Trophoblast cell (in vitro differentiated cells and primary cell): Measurements from ENCODE around the gene AKAP13.

Source experiments
- DNase-seq, 2 donors: peaks; one replicate each; pipeline ENCODE4 v3.0.0-alpha.2; 2016
- H2AFZ ChIP-seq: 2 replicates; pipeline ENCODE4 v1.6.1; 2013; ENCODE audit warnings: low read length, moderate library complexity, mild to moderate bottlenecking; ENCODE audit not compliant: insufficient read depth, poor library complexity
- H2AK5ac ChIP-seq: 2 replicates; pipeline ENCODE4 v1.6.1; 2013; ENCODE audit warnings: mild to moderate bottlenecking, low read length
- H2BK120ac ChIP-seq: 2 replicates; pipeline ENCODE4 v1.6.1; 2013; ENCODE audit warnings: low read length, mild to moderate bottlenecking, moderate library complexity; ENCODE audit not compliant: insufficient read depth, poor library complexity
- H2BK12ac ChIP-seq: 2 replicates; pipeline ENCODE4 v1.6.1; 2013; ENCODE audit warnings: mild to moderate bottlenecking, low read length, moderate library complexity
- H2BK5ac ChIP-seq: 2 replicates; pipeline ENCODE4 v1.6.1; 2013; ENCODE audit warnings: low read length, low read depth, moderate library complexity, mild to moderate bottlenecking; ENCODE audit not compliant: poor library complexity
- H3K14ac ChIP-seq: 2 replicates; pipeline ENCODE4 v1.6.1; 2013; ENCODE audit warnings: mild to moderate bottlenecking, low read length
- H3K18ac ChIP-seq: 2 replicates; pipeline ENCODE4 v1.6.1; 2013; ENCODE audit warnings: mild to moderate bottlenecking, low read length
- H3K23ac ChIP-seq: 2 replicates; pipeline ENCODE4 v1.6.1; 2013; ENCODE audit warnings: low read length
- H3K27ac ChIP-seq: 2 replicates; pipeline ENCODE4 v1.5.1; 2013; ENCODE audit warnings: low read depth, mild to moderate bottlenecking, inconsistent platforms, low read length, moderate library complexity
- H3K27me3 ChIP-seq: 2 replicates; pipeline ENCODE4 v1.6.1; 2013; ENCODE audit warnings: inconsistent platforms, mild to moderate bottlenecking, low read length, moderate library complexity; ENCODE audit not compliant: insufficient read depth
- H3K36me3 ChIP-seq, 2 experiments: 1 replicate in 1 of 2; 2 replicates in 1 of 2; pipeline ENCODE4 v1.6.1; 2013; ENCODE audit warnings: low read length in 2 of 2, mild to moderate bottlenecking in 2 of 2, moderate library complexity in 1 of 2; ENCODE audit not compliant: insufficient read depth in 2 of 2, control insufficient read depth in 1 of 2
- H3K4ac ChIP-seq: 2 replicates; pipeline ENCODE4 v1.6.1; 2013; ENCODE audit warnings: low read depth, mild to moderate bottlenecking, low read length, moderate library complexity
- H3K4me1 ChIP-seq, 2 experiments: 1 replicate in 1 of 2; 2 replicates in 1 of 2; pipeline ENCODE4 v1.6.1; 2013; ENCODE audit warnings: low read length in 2 of 2, mild to moderate bottlenecking in 2 of 2, moderate library complexity in 1 of 2; ENCODE audit not compliant: insufficient read depth in 2 of 2, control insufficient read depth in 1 of 2
- H3K4me2 ChIP-seq: 2 replicates; pipeline ENCODE4 v1.6.1; 2013; ENCODE audit warnings: inconsistent platforms, mild to moderate bottlenecking, low read length, moderate library complexity
- H3K4me3 ChIP-seq: 2 replicates; pipeline ENCODE4 v1.5.1; 2013; ENCODE audit warnings: mild to moderate bottlenecking, low read depth, low read length, inconsistent platforms
- H3K79me1 ChIP-seq: one replicate; pipeline ENCODE4 v1.6.1; 2013; ENCODE audit warnings: low read length
- H3K79me2 ChIP-seq: 2 replicates; pipeline ENCODE4 v1.6.1; 2013; ENCODE audit warnings: low read length, mild to moderate bottlenecking; ENCODE audit not compliant: control insufficient read depth, insufficient read depth, poor library complexity
- H3K9ac ChIP-seq: 2 replicates; pipeline ENCODE4 v1.6.1; 2013; ENCODE audit warnings: mild to moderate bottlenecking, low read length
- H3K9me3 ChIP-seq: 2 replicates; pipeline ENCODE4 v1.6.1; 2013; ENCODE audit warnings: low read depth, mild to moderate bottlenecking, control low read depth, inconsistent platforms, low read length; ENCODE audit not compliant: insufficient read depth
- H4K12ac ChIP-seq: 2 replicates; pipeline ENCODE4 v1.6.1; 2013; ENCODE audit warnings: low read depth, mild to moderate bottlenecking, low read length, moderate library complexity
- H4K8ac ChIP-seq: 2 replicates; pipeline ENCODE4 v1.6.1; 2013; ENCODE audit warnings: low read depth, mild to moderate bottlenecking, low read length, moderate library complexity
- H4K91ac ChIP-seq: one replicate; pipeline ENCODE4 v1.6.1; 2013; ENCODE audit warnings: low read depth, mild to moderate bottlenecking, low read length, moderate library complexity
- WGBS: extraction: QIAGEN DNeasy Blood & Tissue Kit; methylation state at CpG from one replicate; pipeline ENCODE4 v1.1.7; 2013; ENCODE audit warnings: missing lambda C conversion rate; ENCODE audit not compliant: insufficient read length, insufficient coverage; ENCODE audit errors: extremely low coverage; 5-methylcytosine and 5-hydroxymethylcytosine counted together

Gene AKAP13

DNA sequence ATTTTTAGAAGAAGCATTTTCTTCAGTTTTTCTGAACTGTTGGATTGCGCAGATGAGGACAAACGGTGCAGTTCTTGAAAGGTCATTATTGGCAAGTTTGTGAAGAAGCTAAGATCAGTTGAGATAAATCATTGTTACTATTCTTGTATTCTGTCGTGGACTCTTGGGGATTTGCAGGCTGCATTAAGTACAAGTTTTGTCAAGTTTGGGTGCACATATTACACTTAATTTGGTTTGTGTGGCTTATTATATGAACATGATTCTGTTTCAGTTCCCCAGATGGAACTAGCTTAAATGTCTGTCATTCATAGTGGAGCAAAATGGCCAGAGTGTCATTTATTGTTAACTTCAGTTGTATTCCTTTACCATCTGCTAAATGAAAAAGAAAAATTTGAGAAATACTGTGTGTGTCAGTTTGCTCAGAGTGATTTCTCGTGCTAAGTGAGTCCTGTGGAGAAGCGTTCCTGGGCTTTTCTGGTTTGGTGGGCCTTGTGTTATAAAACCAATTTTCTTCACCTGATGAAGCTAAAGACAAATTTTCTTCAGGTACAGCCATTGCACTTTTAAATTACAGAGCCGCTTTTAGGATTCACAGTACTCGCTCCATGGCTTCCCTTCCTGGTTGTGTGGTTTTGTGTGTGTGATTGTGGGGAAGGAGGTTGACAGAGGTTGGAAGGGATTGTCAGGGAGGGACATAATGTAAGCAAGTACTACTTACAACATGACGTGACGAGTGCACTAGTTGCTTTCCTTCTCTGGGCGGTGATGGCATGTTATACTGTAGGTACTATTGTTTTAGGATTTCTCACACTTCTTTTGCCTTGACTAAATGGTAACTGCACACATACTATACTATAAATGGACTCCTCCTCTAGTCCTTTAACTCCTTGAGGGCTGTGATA lies 1.7 kb downstream of the AKAP13 start:
- peak overlapping the region; percentile 79 for H3K4me2 ChIP-seq
- H2AFZ ChIP-seq, result no peak overlapping the region
- no CpG with 5 or more reads among the region's 10 CpGs for WGBS

DNA sequence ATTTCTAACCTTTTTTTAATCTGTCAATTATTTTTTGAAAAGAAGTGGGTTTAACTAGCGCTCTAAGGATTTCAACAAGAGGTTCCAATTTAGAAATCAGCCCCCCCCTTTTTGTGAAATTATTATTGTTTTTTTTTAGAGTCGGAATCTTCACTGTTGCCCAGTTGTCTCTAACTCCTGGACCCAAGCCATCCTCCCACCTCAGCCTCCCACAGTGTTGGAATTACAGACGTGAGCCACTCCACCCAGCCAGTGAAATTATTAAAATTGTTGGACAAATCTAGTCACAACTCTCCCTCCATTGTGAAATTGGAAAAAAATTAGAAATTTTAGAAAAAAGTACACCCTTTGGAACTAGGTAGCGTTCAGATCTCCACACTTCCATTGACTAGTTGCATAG lies 2.5 kb downstream of the AKAP13 start:
- Histone ChIP-seq H2BK12ac (no peak overlapping the region), H3K9ac (no peak overlapping the region), H3K27me3 (no peaks in the 10 kb centered on the region), H3K23ac (no peak overlapping the region), H4K91ac (no peak overlapping the region), H3K27ac (no peak overlapping the region), H3K4me1 (peaks cover 0 to 3% of the 10 kb centered on the region in 2 experiments), H2BK120ac (no peak overlapping the region), H3K36me3 (peaks cover 0 to 6% of the 10 kb centered on the region in 2 experiments), H3K79me1 (peaks cover 8% of the 10 kb centered on the region), H2AFZ (no peak overlapping the region), H3K9me3 (no peaks in the 10 kb centered on the region), H2BK5ac (no peak overlapping the region), H4K12ac (no peak overlapping the region), H3K79me2 (peaks cover 15% of the 10 kb centered on the region), H3K4me2 (no peak overlapping the region), H3K4ac (peak overlapping the region; percentile 39), H3K4me3 (no peak overlapping the region), H2AK5ac (no peak overlapping the region), H3K14ac (no peak overlapping the region), H4K8ac (no peak overlapping the region), H3K18ac (no peak overlapping the region)
- WGBS, result no CpG with 5 or more reads among the region's 4 CpGs
- no peak for DNase-seq

More for the DNA sequence above, 1.7 kb downstream of the AKAP13 start:
- H3K27ac ChIP-seq, result no peak overlapping the region
- H2BK12ac ChIP-seq, result no peak overlapping the region
- no peak overlapping the region for H3K23ac ChIP-seq
- H3K9ac ChIP-seq, result peak overlapping the region; percentile 28
- H2BK5ac ChIP-seq, result no peak overlapping the region
- H3K4ac ChIP-seq, result no peak overlapping the region
- no peak overlapping the region for H2BK120ac ChIP-seq
- no peak overlapping the region for H4K8ac ChIP-seq
- no peak overlapping the region for H3K18ac ChIP-seq
- no peak overlapping the region for H3K4me3 ChIP-seq
- peaks cover 0 to 4% of the 10 kb centered on the region in 2 experiments for H3K36me3 ChIP-seq
- H3K9me3 ChIP-seq, result no peaks in the 10 kb centered on the region
- no peak overlapping the region for H2AK5ac ChIP-seq
- H3K27me3 ChIP-seq, result no peaks in the 10 kb centered on the region
- peak in 1 of 2 donors; percentile 30 for DNase-seq
- H3K4me1 ChIP-seq, result peaks cover 0 to 3% of the 10 kb centered on the region in 2 experiments
- H4K91ac ChIP-seq, result no peak overlapping the region
- peaks cover 8% of the 10 kb centered on the region for H3K79me1 ChIP-seq
- no peak overlapping the region for H4K12ac ChIP-seq
- no peak overlapping the region for H3K14ac ChIP-seq
- peaks cover 11% of the 10 kb centered on the region for H3K79me2 ChIP-seq

GRCh38 chr15:85383470-85384148 lies 3.2 kb downstream of the AKAP13 start:
- peaks cover 0 to 3% of the 10 kb centered on the region in 2 experiments for H3K4me1 ChIP-seq
- H3K18ac ChIP-seq, result no peak overlapping the region
- peak in 1 of 2 donors; percentile 25 for DNase-seq
- no peak overlapping the region for H4K12ac ChIP-seq
- no peak overlapping the region for H2BK5ac ChIP-seq
- no peak overlapping the region for H3K23ac ChIP-seq
- no peaks in the 10 kb centered on the region for H3K27me3 ChIP-seq
- no peak overlapping the region for H4K8ac ChIP-seq
- no peaks in the 10 kb centered on the region for H3K9me3 ChIP-seq
- H2AK5ac ChIP-seq, result no peak overlapping the region
- no peak overlapping the region for H3K14ac ChIP-seq
- H2BK12ac ChIP-seq, result no peak overlapping the region
- WGBS, result no CpG with 5 or more reads among the region's 2 CpGs
- peaks cover 8% of the 10 kb centered on the region for H3K79me1 ChIP-seq
- no peak overlapping the region for H3K4me3 ChIP-seq
- no peak overlapping the region for H3K4ac ChIP-seq
- peaks cover 0 to 6% of the 10 kb centered on the region in 2 experiments for H3K36me3 ChIP-seq
- no peak overlapping the region for H2BK120ac ChIP-seq
- peaks cover 15% of the 10 kb centered on the region for H3K79me2 ChIP-seq
- no peak overlapping the region for H4K91ac ChIP-seq
- H3K27ac ChIP-seq, result no peak overlapping the region
- H2AFZ ChIP-seq, result no peak overlapping the region
- no peak overlapping the region for H3K4me2 ChIP-seq
- H3K9ac ChIP-seq, result no peak overlapping the region

DNA sequence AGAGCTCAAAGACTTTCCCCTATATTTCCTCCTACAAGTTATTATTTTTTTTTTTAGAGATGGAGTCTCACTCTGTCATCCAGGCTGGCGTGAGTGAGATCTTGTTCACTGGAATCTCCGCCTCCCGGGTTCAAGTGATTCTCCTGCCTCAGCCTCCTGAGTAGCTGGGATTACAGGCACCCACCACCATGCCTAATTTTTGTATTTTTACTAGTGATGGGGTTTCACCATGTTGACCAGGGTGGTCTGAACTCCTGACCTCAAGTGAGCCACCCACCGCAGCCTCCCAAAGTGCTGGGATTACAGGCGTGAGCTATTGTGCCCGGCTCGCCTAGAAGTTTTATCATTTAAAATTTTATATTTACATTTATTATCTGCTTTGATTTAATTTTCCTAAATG lies 5.9 kb downstream of the AKAP13 start:
- Histone ChIP-seq H3K4me3 (no peak overlapping the region), H3K4me2 (no peak overlapping the region), H4K8ac (no peak overlapping the region), H3K4ac (peak overlapping the region; percentile 90), H3K27me3 (no peaks in the 10 kb centered on the region), H3K18ac (no peak overlapping the region), H2BK12ac (no peak overlapping the region), H4K12ac (no peak overlapping the region), H3K79me2 (peaks cover 11% of the 10 kb centered on the region), H3K9me3 (no peaks in the 10 kb centered on the region), H3K23ac (no peak overlapping the region), H2BK5ac (no peak overlapping the region), H4K91ac (no peak overlapping the region), H3K4me1 (peaks cover 0 to 5% of the 10 kb centered on the region in 2 experiments), H3K79me1 (peaks cover under 1% of the 10 kb centered on the region), H3K14ac (no peak overlapping the region), H3K27ac (no peak overlapping the region), H2AK5ac (no peak overlapping the region), H3K9ac (no peak overlapping the region), H2AFZ (no peak overlapping the region), H2BK120ac (no peak overlapping the region), H3K36me3 (peaks cover 0 to 6% of the 10 kb centered on the region in 2 experiments)
- no peak for DNase-seq
- no CpG with 5 or more reads among the region's 7 CpGs for WGBS
